H54 (cell line): Measurements from ENCODE around the gene MANEA.

ENCODE experiments used
- DNase-seq: peaks from one replicate; pipeline ENCODE4 v3.0.0; 2011; ENCODE audit warnings: low spot score, mixed read lengths; ENCODE audit not compliant: insufficient read length
- FAIRE-seq: peaks from 3 replicates; lab custom pipeline; 2011; peaks lifted over from hg19 to GRCh38; lab: Jason Lieb, UNC
- POLR2A ChIP-seq: IDR thresholded peaks from 2 replicates; pipeline ENCODE4 v1.6.1; 2011; ENCODE audit warnings: low read depth, mild to moderate bottlenecking, low read length

Gene MANEA

GRCh38 chr6:95614094-95614493, 36.8 kb downstream of the MANEA start:
- DNase-seq (no peak), FAIRE-seq (no peak)
- no peak for TF ChIP-seq POLR2A

GRCh38 chr6:95629551-95629950, 52.2 kb downstream of the MANEA start:
- no peak for TF ChIP-seq POLR2A
- DNase-seq (no peak), FAIRE-seq (no peak)

- no peak for DNase-seq
- FAIRE-seq, result no peak
- TF ChIP-seq POLR2A, result no peak
These were observed 59.5 kb downstream of the MANEA start for GRCh38 chr6:95636552-95637431.

GRCh38 chr6:95648636-95649035, 71.3 kb downstream of the MANEA start:
- FAIRE-seq (no peak), DNase-seq (no peak)
- no peak for TF ChIP-seq POLR2A

- TF ChIP-seq POLR2A, result no peak
- DNase-seq, result no peak
- no peak for FAIRE-seq
These were observed 72.1 kb downstream of the MANEA start for GRCh38 chr6:95649451-95649850.

- DNase-seq, result no peak
These were observed 76.8 kb downstream of the MANEA start for GRCh38 chr6:95654176-95654575.

GRCh38 chr6:95658886-95659285, 81.6 kb downstream of the MANEA start:
- FAIRE-seq, result no peak
- no peak for DNase-seq
- TF ChIP-seq POLR2A, result no peak

More at GRCh38 chr6:95654176-95654575, 76.8 kb downstream of the MANEA start:
- no peak for TF ChIP-seq POLR2A
- FAIRE-seq, result no peak
